GM04503 (cell line): ENCODE data around the gene KCNJ12.
"Not testable (repeated sequence)": the region's sequence is repeated elsewhere in the genome, so short reads cannot be mapped to it uniquely, and the experiment has no call there.

ENCODE experiments used
- DNase-seq: peaks from one replicate; pipeline ENCODE4 v3.0.0-alpha.2; 2012; ENCODE audit warnings: low read depth

The KCNJ12 gene

DNA sequence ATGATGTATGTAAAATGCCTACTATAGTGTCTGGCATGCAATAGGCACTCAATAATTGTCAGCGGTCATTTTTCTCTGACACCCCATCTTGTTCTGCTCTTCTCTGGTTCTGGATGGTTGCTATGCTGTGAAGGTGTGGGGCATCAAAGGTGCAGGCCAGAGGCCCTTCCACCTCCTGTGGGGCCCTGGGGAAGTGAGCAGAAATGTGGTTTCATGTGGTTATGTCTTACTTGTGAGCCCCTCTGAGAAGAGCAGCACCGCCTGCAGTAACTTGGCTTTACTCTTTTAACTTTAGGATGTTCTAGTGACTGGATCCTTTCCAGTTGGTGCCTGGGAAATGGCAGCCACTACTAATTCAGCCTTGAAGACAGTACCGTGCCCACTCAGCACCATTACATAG is 32.1 kb downstream of the KCNJ12 start:
- not testable (repeated sequence) for DNase-seq

DNA sequence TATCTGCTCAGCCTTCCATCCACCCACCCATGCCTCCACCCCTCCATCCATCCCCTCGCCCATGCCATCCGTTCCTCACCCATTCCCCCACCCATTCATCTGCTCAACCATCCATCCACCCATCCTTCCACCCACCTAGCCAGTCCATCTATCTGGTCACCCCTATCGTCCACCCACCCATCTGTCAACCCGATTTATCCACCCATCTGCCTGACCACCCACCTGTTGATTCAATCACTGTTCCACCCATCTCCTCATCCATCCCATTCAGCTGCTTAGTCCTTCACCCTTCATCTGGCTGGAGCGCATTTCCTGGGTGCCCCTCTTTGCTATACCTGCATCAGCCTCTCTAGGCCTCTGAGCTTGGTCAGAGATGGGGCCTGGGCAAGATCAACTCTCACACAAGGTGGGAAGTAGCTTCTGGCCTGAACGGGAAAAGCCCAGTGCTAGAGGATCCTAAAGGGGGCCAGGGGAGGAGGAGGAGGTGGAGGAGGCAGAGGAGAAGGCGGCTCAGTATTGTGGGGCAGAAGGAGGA is 32.7 kb downstream of the KCNJ12 start:
- not testable (repeated sequence) for DNase-seq

DNA sequence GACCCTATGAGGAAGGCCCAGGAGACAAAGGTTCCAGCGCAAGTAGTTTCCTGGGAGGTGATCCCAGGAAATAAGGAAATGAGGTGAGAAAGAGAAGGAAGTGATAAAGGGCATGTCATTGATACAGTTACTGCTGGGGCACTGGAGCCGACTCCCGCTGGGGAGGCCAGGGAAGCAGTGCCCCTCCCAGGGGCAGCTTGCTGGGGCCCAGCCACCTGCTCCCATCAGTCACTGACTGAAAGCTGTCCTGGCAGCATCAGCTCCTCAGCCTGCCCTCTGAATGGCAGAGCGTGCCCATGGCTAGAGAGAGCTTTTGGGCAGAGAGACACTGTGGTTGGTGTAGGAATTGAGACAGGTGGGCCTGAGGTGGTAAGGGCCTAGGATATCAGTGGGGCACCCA is 33.2 kb downstream of the KCNJ12 start:
- DNase-seq: not testable (repeated sequence)

DNA sequence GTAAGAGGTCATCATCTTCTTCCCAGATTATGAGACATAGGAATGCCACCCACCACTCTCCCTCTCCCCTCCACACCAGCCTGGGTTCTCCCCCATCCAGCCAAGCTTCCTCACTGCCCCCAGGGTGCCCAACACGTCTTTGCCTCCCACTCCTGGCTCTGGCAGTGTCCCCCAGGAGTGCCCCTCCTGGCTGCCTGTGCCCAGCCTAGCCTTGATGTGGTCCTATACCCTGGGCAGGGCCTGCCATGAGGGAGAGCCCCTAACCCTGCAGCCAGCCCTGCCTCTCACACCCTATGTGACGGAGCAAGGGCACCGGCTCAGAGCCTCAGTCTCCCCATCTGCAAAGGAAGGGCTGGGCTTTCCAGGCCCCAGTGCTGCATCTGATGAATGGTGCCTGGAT is 33.8 kb downstream of the KCNJ12 start:
- DNase-seq: not testable (repeated sequence)

DNA sequence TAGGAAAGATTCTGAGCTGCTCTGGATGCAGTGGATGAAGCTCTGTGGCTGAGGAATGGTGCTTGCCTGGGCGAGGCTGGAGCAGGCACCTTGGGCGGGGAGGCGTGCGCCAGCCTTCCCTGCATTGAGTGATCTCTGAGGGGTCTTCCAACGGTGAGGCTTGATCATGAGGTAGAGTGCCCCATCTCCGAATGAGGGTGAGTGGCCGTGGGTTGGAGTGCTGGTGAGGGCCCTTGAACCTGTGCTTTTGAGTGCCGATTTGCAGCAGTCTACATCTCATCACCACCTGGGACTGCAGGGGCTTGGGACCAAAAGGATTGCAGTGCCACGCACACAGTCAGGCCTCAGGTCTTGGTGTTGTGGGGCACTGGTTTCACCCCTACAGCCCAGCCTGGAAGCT is 34.2 kb downstream of the KCNJ12 start:
- not testable (repeated sequence) for DNase-seq

DNA sequence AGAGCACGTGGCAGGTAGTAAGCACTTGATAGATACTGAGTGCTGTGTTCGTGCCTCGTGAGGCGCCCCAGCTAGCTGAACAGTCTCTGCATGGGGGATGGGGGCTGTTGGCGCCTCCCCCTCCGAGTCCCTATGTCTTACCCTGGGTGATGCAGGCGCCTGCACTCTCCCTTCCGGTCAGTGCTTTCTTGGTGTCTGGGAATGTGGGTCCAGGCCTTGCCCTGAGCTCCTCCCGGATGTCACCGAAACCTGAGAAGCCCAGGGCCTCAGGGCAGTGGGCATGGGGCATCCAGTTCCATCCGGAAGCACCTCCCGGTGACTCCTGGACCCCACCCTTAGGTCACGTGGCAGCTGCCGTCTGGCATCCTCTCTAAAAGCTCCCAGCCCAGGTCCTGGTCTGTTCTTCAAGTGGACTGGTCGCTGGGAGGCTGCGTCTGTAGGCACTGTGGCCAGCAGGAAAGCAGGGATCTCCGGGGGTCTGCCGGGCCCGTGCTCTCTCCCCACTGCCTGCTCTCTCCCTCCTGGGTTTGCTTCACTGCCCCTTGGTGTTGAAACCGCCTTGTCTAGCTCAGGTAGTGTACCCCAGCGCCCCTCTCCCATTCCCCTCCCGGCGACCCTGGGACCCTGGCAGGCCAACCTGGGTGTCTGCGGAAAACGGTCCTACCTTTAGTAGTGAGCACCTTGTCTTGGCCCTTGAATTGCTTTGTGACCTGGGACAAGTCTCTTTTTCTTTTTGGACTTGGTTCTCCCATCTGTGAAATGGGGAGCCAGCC is 34.9 kb downstream of the KCNJ12 start:
- not testable (repeated sequence) for DNase-seq

DNA sequence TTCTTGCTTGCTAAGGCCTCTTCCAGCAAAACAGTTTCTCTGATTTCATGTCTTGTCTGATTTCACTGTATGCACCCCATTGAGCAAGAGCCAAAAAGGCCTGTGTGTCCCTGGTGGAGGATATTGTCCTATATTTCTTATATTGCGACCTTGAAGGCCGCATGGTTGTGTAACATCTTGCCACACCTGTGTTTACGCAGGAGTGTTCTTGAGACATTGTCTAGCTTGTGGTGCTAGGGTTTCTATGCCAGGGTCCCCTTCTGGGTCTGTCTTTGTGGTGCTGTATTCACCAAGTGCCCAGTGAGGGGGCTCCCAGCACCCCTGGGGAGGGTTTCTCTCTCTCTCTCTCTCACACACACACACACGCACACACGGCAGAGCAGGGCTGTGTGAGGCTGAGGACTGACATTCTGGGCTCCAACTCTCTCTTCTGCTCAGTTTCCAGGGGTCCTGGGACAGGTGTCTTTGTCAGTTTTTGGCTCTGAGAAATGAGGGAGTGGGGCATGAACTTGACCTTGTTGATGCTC is 35.6 kb downstream of the KCNJ12 start:
- not testable (repeated sequence) for DNase-seq

DNA sequence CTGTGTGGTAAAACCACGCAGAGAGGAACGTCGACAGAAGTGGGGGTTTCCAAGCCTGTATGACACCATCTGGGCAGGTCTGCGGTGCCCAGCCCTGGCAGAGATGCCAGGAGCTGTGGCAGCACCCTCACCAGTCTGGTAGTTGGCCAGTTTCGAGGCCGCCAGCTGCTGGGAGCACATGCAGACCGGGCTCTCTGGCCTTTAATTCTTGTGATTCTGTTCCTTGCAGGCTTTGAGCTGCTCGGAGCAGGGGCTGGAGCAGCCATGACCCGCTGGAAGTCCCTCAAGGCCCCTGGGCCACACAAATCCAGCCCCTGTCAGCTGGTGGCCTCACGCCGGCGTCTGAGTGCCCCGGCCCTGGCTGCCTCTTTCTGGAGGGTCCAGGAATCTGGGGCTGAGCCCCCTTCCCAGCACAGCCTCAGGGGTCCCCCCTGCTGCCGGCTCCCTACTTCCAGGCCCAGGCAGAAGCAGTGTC is 36.1 kb downstream of the KCNJ12 start:
- not testable (repeated sequence) for DNase-seq

DNA sequence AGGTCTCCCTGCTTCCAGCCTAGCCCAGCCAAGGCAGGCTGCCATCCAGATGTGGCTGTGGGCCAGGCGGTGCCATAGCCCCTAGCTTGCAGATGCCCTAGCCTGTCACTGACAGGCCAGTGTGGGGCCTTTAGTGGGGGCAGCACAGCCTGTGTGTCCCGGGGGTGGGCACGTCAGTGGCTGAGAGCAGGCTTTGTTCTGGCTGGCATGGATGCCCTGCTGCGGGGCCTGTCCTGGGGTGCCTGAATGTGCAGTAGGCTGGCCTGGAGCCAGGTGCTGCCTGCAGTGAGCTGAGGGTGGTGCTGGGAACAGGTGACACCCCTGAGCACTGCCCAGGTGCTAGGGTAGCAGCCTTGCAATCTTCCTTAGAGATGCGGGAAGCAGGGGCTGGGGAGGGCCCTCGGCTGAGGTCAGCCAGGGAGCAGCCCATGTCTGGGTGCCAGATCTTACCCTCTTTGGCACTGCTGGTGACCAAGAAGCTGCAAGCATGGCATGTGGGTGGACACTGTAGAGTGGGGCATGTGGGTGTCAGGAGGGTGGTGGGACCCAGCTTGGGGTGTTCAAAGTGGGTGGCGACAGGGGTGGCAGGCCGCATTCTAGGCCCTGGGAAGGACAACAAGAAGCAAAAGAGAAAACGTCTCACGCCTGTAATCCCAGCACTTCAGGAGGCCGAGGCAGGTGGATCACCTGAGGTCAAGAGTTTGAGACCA is 37.6 kb downstream of the KCNJ12 start:
- not testable (repeated sequence) for DNase-seq

DNA sequence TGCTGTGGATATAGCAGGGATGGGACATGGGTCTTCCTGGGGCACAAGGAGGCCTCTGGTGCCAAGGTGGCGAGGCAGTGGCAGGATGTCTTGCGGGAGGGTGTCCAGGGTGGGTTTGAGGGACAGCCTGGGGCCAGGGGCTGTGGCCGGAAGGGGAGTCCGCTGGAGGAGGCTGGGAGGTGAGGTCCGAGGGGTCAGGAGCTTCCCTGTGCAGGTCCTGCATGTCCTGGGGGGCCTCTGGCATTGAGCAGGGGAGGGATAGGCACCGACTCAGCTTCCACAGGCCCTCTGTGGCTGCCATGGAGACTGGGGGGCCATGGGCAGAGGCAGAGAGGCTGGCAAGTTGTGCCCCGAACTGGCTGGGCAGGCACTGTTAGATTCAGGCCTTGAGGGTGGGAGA is 38.5 kb downstream of the KCNJ12 start:
- not testable (repeated sequence) for DNase-seq

DNA sequence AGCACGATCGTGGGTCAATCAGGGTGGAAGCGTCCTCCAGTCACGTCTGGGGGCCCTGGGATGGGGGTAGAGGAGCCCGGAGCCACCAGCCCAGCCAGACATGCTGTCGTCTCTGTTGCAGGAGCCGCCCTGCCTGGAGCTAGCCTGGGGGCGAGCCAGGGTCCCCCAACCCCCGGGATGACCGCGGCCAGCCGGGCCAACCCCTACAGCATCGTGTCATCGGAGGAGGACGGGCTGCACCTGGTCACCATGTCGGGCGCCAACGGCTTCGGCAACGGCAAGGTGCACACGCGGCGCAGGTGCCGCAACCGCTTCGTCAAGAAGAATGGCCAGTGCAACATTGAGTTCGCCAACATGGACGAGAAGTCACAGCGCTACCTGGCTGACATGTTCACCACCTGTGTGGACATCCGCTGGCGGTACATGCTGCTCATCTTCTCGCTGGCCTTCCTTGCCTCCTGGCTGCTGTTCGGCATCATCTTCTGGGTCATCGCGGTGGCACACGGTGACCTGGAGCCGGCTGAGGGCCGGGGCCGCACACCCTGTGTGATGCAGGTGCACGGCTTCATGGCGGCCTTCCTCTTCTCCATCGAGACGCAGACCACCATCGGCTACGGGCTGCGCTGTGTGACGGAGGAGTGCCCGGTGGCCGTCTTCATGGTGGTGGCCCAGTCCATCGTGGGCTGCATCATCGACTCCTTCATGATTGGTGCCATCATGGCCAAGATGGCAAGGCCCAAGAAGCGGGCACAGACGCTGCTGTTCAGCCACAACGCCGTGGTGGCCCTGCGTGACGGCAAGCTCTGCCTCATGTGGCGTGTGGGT is 39.2 kb downstream of the KCNJ12 start:
- DNase-seq: not testable (repeated sequence)

DNA sequence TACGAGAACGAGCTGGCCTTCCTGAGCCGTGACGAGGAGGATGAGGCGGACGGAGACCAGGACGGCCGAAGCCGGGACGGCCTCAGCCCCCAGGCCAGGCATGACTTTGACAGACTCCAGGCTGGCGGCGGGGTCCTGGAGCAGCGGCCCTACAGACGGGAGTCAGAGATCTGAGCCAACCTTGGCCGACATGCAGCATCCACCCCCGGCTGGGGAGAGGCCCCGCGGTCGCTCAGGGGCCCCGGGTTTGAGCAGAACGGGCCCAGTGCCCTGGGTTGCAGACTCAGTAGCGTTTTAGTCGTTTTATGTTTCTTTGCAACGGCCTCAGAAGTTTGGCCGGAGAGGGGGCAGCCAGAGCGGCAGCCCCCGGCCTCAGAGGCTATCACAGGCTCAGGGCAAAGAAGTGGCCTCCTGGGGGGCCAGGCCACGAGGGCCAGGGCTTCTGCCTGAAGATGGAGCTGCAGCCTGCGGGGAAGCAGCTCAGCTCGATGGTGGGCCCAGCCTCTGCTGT is 40.4 kb downstream of the KCNJ12 start:
- DNase-seq: not testable (repeated sequence)

DNA sequence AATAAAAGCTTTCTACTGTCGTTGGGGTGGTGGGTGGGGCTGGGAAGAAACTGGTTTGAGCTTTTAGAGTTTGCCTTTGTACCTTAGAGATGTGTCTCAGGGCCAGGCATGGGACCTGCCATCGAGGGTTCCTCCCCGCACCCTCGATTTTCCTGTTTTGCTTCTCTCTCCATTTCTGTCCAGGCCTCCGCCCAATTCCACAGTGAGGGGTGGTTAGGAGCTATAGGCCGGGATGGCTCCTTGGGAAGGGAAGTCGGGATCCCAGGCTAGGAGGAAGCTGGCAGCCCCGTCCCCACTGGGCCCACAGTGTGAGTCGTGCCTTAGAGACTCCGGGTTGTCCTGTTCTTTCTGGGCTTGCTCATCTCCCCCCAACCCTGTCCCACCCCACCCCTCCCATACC is 41.2 kb downstream of the KCNJ12 start:
- DNase-seq: not testable (repeated sequence)

DNA sequence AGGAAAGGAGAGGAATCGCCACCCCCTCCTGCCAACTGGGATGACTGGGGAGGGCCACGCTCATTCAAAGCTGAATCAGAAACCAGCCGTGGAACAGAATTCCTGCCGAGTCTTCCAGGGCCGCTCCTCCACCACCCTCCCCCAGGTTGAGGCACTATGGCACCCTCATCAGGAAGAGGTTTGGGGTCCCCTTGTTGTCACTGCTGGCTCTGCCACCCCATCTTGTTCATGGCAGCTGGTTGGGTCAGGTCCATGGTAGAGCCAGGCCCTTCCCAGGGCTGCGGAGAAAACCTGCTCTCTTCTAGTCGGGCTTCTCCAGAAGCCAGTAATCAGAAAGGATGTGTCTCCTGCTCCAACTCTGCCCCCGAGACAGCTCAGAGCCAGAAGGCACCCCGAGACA is 41.8 kb downstream of the KCNJ12 start:
- no peak for DNase-seq

DNA sequence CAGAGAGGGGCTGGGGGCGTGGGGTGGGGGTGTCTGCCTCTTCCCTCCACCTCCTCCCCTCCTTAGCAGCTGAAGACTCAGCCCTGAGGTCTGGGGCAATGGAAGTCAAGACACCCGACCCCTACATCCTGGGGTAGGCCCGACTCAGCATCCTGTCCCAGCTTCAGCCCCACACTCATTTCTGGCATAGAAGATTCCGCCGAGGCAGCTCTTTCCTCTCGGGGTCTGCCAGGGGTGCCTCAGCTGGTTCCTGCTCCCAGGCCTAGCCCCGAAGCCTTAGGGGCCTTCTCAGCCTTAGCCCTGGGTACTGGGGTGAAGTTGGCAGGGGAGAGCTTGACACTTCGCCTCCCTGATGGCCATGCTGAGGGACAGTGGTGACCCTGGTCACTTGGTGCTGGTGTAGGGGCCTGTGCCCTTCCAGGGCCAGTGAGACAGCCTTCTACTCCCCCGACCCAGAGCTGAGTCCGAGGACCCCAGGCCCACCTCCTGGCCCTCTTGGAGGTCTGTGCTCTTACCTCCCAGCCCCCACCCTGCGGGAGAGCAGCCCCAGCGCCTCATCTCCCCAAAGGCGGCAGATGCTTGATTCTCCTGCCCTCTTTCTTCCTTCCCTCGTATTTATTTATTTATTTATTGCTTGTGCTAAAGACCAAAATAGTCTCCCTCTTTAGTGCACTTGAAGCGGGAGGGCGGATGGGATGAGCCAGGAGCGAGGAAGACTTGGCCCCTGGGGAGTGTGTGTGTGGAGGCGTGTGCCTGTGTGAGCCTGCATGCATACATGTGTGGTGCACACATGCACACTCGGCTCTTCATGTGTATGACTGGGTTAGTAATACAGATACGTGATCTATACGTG is 42.5 kb downstream of the KCNJ12 start:
- DNase-seq: no peak

DNA sequence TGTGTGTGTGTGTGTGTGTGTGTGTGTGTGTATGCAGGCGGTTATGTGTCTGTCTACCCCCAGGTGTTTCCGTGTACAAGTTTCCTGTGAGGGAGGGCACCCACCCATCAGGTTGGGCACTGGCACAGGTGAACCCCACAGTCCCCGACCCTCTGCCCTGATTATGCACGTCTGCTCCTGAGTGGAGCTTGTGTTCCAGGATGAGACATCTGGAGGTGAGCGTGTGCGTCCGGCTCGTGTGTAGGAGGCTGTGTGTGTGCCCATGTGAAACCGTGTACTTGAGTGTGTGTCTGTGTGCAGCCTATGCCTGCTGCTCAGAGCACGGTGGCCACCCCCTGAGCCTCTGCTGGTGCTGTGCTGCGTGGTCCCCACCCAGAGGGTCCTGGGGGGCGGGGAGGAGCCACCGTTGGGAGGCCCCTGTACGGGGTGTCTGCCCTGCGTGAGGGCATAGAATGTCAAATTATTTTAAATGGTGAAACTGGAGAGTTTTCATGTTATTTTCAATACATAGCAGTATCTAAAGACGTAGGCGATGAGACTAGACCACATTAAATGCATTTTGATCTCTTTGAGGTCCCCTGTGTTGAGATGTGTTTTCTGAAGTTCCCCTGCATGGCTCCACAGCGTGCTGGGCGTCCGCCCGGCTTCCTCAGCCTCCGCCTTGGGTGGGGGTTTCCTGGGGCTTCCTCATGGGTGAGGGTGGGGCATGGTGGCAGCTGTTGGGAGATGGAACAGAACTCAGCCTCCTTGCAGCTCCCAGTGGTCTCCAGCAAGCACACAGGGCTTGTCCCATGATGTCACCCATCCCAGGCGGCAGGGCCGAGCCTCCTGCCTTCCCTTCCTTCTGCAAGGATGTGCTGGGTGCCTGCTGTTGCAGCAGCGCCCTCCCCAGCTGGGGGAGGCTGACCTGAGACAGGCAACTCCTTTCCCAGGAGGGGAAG is 43.4 kb downstream of the KCNJ12 start:
- no peak for DNase-seq

DNA sequence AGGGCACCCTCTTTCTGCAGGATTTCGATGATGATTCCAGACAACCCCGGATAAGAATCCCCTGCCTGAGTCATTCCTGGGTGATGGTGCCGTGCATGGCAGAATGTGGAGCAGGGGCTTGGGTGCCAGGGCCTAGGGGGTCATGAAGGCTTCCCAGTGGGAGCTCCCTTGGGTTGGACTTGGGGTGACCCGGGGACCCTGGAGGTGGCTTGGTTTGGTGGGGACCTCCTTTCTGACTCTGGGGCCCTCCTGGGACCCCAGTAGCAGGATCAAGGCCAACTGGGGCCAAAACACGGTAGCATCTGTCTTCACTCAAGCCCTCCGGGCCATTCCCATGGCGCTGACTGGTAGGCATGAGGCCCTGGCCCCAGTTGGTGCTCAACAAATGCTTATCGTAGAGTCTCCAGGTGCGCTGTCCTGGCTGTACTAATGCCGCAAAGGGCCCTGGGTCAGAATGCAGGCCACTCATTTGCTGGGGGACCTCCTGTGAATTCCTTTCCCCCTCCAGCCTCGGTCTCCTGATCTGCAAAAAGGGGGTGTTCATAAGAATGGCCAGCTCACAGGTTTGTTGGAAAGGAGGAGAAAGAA is 44.4 kb downstream of the KCNJ12 start:
- DNase-seq: not testable (repeated sequence)

DNA sequence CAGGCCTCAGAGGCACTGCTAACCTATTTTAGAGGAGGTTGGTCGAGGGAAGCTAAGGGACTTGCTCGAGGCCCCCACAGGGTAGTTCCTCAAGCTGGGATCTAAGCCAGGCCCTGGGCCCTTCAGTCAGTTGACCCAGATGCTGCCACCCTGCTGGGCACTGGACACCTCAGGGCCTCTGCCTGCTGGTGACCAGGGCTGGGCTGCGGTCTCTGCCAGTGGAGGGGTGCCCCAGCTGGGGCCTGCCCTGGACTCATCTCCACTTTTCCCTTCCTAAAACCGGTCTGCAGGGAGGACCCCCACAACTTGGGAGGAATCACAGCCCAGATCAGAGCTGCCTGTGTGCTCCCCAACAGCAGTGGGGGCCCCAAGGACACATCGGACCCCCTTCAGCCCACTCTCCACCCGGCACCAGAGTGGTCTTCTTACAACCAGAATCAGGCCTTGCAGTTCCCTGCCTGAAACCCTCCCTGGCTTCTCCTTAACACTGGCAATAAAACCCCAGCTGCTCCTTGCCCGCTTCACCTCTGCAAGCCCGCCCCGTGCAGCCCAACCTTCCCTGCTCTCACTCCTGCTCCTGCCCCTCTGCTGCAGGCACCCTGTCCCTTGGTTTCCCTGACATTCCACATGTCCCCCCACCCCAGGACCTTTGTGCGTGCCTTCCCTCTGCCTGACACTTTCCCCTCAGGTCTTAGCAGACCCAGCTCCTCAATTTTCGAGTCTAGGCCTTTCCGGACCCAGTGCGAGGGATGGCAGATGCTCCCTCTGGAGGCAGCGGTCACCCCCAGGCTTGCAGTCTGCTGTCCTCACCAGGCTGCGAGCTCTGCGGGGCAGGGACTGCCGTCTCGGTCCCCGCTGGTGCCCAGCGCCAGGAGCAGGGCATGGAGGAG is 45.5 kb downstream of the KCNJ12 start:
- DNase-seq: not testable (repeated sequence)
